ENCODE measurements around the gene E2F2. TPM values are rescaled to one million over a fixed set of nuclear protein-coding genes. Genes with fewer than 3 reads are reported as not detected.
"Not testable (repeated sequence)": the region's sequence is repeated elsewhere in the genome, so short reads cannot be mapped to it uniquely, and the experiment has no call there.

Gene E2F2
- total RNA-seq, 1 donor from 2014 or later, result under 0.01 TPM

DNA sequence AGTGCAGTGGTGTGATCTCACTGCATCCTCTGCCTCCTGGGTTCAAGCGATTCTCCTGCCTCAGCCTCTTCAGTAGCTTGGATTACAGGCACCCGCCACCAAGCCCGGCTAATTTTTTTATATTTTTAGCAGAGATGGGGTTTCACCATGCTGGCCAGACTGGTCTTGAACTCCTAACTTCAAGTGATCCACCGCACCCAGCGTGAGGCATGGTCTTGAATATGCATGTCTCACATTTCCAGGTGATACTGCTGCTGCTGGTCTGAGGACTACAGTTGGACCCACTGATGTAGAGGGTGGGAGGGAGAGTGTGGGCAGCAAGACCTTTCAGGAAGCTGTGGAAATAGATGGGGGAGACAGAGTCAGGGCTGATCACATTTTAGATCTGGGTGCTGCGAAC lies 25.2 kb downstream of the E2F2 start:
- no peak for TF ChIP-seq CTCF (IDR thresholded peaks at IDR 0.05; ENCODE audit: insufficient read depth, low read length, severe bottlenecking)
- no peaks in the 10 kb centered on the region for H3K27me3 ChIP-seq (ENCODE audit: control insufficient read depth, insufficient read depth, low read length)
- no peaks in the 10 kb centered on the region for H3K36me3 ChIP-seq (ENCODE audit: control insufficient read depth, insufficient read depth, low read length)
- no peak for DNase-seq (ENCODE audit: low read depth)
- peak; percentile 40 for FAIRE-seq
- H3K4me3 ChIP-seq (ENCODE audit: low read depth, low read length), result no peak overlapping the region

- not testable (repeated sequence) for DNase-seq (ENCODE audit: low read depth)
Measured at GRCh38 chr1:23504156-23504555, 26.9 kb downstream of the E2F2 start.

DNA sequence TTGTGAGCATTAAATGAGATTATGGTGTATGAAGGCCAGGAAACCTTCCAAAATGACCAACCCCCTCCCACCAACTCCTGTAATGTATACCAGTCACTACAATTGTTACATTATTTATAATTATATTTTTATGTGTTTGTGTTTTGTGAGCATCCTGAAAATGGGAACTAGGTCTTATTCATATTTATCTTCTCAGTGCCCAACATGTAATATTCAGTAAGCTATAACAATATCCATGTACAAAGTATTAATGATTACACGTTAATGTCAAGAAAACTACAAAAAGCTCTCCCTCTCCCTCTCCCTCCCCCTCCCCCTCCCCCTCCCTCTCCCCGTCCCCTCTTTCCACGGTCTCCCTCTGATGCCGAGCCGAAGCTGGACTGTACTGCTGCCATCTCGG lies 28.1 kb downstream of the E2F2 start:
- Histone ChIP-seq H3K27me3 (ENCODE audit: control insufficient read depth, insufficient read depth, low read length) (no peaks in the 10 kb centered on the region), H3K36me3 (ENCODE audit: control insufficient read depth, insufficient read depth, low read length) (no peaks in the 10 kb centered on the region), H3K4me3 (ENCODE audit: low read depth, low read length) (no peak overlapping the region)
- FAIRE-seq, result no peak
- no peak for DNase-seq (ENCODE audit: low read depth)
- no peak for TF ChIP-seq CTCF (IDR thresholded peaks at IDR 0.05; ENCODE audit: insufficient read depth, low read length, severe bottlenecking)

More at GRCh38 chr1:23504156-23504555, 26.9 kb downstream of the E2F2 start:
- H3K36me3 ChIP-seq (ENCODE audit: control insufficient read depth, insufficient read depth, low read length); FAIRE-seq; H3K27me3 ChIP-seq (ENCODE audit: control insufficient read depth, insufficient read depth, low read length); H3K4me3 ChIP-seq (ENCODE audit: low read depth, low read length): not testable (repeated sequence)

- H3K36me3 ChIP-seq (ENCODE audit: control insufficient read depth, insufficient read depth, low read length), result no peaks in the 10 kb centered on the region
- H3K4me3 ChIP-seq (ENCODE audit: low read depth, low read length), result no peak overlapping the region
- no peaks in the 10 kb centered on the region for H3K27me3 ChIP-seq (ENCODE audit: control insufficient read depth, insufficient read depth, low read length)
- no peak for TF ChIP-seq CTCF (IDR thresholded peaks at IDR 0.05; ENCODE audit: insufficient read depth, low read length, severe bottlenecking)
- FAIRE-seq, result no peak
- no peak for DNase-seq (ENCODE audit: low read depth)
Measured at GRCh38 chr1:23500466-23500865, 30.6 kb downstream of the E2F2 start.

DNA sequence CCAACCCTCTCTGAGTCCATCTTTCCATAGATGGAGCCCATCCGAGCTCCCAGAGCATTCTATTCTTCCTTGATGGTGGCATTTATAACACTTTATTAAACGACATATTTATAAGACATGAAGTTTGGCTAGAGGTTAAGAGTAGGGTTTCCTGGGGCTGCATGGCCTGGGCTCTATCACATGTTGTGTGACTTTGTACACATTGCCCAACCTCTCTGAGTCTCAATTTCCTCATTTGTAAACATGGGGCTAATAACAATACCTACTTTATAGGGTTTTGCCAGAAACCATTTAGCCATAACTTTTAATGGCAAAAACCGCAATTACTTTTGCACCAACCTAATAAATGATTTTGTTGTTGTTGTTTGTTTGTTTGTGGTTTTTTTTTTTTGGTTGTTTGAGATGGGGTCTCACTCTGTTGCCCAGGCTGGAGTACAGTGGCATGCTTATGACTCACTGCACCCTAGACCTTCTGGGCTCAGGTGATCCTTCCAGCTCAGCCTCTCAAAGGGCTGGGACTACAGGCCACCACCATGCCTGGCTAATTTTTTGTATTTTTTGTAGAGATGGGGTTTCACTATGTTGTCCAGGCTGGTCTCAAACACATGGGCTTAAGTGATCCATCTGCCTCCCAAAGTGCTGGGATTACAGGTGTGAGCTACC lies 33.1 kb downstream of the E2F2 start:
- FAIRE-seq (no peak), DNase-seq (ENCODE audit: low read depth) (no peak)
- no peak for TF ChIP-seq CTCF (IDR thresholded peaks at IDR 0.05; ENCODE audit: insufficient read depth, low read length, severe bottlenecking)
- Histone ChIP-seq H3K36me3 (ENCODE audit: control insufficient read depth, insufficient read depth, low read length) (no peaks in the 10 kb centered on the region), H3K27me3 (ENCODE audit: control insufficient read depth, insufficient read depth, low read length) (no peaks in the 10 kb centered on the region), H3K4me3 (ENCODE audit: low read depth, low read length) (no peak overlapping the region)

DNA sequence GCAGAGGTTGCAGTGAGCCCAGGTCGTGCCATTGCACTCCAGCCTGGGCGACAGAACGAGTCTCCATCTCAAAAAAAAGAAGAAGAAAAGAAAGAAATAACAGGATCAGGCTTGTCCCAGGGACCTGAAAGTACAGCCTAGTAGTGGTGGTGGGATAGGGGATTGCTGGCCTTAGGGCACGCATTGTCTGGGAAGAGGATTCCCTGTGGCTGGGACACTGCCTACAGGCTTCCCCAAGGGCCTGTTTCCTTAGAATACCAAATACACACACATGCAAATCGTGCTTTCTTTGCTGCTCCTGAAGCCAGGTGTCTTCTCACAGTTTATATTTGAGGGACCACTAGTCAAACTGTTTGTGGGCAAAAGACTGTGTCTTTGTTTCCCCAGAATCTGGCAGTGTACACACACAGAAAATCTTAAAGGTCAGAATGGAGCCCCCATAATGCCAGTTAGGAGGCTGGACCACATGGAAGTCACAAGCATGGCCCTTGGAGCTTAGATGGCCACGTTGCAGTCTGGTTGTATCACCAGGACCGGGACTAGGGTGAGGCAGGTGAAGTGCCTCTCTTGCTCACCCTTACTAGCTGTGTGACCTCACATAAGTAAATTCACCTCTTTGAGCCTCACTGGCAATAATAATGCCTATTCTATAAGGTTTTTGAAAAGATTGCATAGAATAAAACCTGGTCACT lies 34.4 kb downstream of the E2F2 start:
- no peak overlapping the region for H3K4me3 ChIP-seq (ENCODE audit: low read depth, low read length)
- no peak for FAIRE-seq
- TF ChIP-seq CTCF (IDR thresholded peaks at IDR 0.05; ENCODE audit: insufficient read depth, low read length, severe bottlenecking), result no peak
- no peaks in the 10 kb centered on the region for H3K27me3 ChIP-seq (ENCODE audit: control insufficient read depth, insufficient read depth, low read length)
- no peaks in the 10 kb centered on the region for H3K36me3 ChIP-seq (ENCODE audit: control insufficient read depth, insufficient read depth, low read length)
- no peak for DNase-seq (ENCODE audit: low read depth)

- not testable (repeated sequence) for H3K4me3 ChIP-seq (ENCODE audit: low read depth, low read length); DNase-seq (ENCODE audit: low read depth); H3K27me3 ChIP-seq (ENCODE audit: control insufficient read depth, insufficient read depth, low read length); H3K36me3 ChIP-seq (ENCODE audit: control insufficient read depth, insufficient read depth, low read length); FAIRE-seq
Measured at GRCh38 chr1:23494836-23495235, 36.2 kb downstream of the E2F2 start.

GRCh38 chr1:23492776-23493175 lies 38.3 kb downstream of the E2F2 start:
- not testable (repeated sequence) for H3K4me3 ChIP-seq (ENCODE audit: low read depth, low read length); FAIRE-seq; H3K36me3 ChIP-seq (ENCODE audit: control insufficient read depth, insufficient read depth, low read length); DNase-seq (ENCODE audit: low read depth); H3K27me3 ChIP-seq (ENCODE audit: control insufficient read depth, insufficient read depth, low read length)

Measured in bronchial epithelial cell (primary cell).